ENCODE data around the gene ARID1B.

Gene ARID1B

DNA sequence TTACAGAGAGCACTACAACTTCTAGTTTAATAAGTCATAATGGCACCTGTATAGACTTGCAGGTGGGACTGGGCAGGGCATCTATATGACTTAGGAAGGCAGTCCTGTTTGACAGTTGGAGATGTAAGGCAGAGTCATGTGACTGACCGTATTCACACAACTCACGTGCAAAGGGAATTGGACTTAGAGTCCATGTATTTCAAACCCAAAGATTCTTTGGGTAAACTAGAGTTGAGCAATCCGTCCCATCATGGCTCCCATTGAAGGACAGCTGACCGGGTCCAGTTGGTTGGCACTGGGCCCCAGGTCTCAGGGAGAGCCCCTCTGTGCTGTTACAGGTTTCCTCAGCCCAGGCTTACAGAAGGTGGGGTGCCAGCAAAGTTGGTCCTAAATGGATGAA lies 121.9 kb downstream of the ARID1B start:
- H2AFZ ChIP-seq (ENCODE audit: low read length): no peak overlapping the region
- H3K4me2 ChIP-seq (ENCODE audit: low read depth, low read length): no peak overlapping the region
- no peaks in the 10 kb centered on the region for H3K9me2 ChIP-seq (replicated peaks; ENCODE audit: insufficient read depth, low read length)
- no peaks in the 10 kb centered on the region for H3F3A ChIP-seq (ENCODE audit: insufficient read depth, low read length)
- DNase-seq: no peak
- H3K9ac ChIP-seq (ENCODE audit: low read length): no peak overlapping the region
- no peaks in the 10 kb centered on the region for H4K20me1 ChIP-seq (ENCODE audit: insufficient read depth, low read length)
- no peaks in the 10 kb centered on the region for H3K27me3 ChIP-seq (replicated peaks; ENCODE audit: insufficient read depth, low read length)
- no peaks in the 10 kb centered on the region for H3K4me1 ChIP-seq (ENCODE audit: low read length)
- H3K36me3 ChIP-seq (replicated peaks; ENCODE audit: insufficient read depth, low read length): no peaks in the 10 kb centered on the region
- no peak overlapping the region for H3K27ac ChIP-seq (ENCODE audit: low read length)
- no peaks in the 10 kb centered on the region for H3K9me3 ChIP-seq (replicated peaks; ENCODE audit: insufficient read depth, low read length)
- no peak overlapping the region for H3K4me3 ChIP-seq (ENCODE audit: low read length)
- H3K79me2 ChIP-seq (ENCODE audit: low read length): peaks cover 51% of the 10 kb centered on the region
- TF ChIP-seq, protein P1, sequence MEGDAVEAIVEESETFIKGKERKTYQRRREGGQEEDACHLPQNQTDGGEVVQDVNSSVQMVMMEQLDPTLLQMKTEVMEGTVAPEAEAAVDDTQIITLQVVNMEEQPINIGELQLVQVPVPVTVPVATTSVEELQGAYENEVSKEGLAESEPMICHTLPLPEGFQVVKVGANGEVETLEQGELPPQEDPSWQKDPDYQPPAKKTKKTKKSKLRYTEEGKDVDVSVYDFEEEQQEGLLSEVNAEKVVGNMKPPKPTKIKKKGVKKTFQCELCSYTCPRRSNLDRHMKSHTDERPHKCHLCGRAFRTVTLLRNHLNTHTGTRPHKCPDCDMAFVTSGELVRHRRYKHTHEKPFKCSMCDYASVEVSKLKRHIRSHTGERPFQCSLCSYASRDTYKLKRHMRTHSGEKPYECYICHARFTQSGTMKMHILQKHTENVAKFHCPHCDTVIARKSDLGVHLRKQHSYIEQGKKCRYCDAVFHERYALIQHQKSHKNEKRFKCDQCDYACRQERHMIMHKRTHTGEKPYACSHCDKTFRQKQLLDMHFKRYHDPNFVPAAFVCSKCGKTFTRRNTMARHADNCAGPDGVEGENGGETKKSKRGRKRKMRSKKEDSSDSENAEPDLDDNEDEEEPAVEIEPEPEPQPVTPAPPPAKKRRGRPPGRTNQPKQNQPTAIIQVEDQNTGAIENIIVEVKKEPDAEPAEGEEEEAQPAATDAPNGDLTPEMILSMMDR (IDR thresholded peaks at IDR 0.05; ENCODE audit: low read length): no peak
- TF ChIP-seq EZH2 (optimal IDR thresholded peaks at IDR 0.05; ENCODE audit: low read depth, low read length) (no peak), EZH2phosphoT487 (IDR thresholded peaks at IDR 0.05; ENCODE audit: low read length) (no peak)

DNA sequence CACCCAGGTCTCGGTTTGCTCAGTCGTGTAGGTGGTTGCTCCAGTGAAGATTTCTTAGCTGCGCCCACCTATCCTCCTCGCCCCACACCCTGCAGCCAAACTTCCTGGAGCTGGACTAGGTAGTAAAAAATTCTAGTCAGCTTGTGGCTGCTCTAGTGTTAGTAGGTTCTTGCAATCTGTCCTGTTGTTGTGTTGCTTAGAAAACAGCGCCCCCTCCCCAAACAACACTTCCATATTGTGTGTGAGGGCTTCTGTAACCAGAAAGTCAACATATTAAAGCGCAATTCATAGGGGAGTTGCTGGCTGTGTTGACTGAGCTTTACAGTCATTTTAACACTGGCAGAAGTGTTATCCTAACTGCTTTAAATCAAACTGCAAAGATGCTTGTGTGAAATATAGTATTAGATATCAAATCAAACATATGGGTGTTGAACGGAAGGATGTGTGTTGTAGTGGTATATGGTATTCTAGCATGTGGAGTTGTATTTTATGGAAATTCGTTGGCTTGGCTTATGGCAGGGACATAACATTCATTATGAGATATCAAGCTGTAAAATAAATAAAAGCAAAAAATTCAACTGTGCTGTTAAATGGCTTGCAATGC lies 122.5 kb downstream of the ARID1B start:
- no peak overlapping the region for H3K9ac ChIP-seq (ENCODE audit: low read length)
- no peak for DNase-seq
- H3F3A ChIP-seq (ENCODE audit: insufficient read depth, low read length): no peaks in the 10 kb centered on the region
- H3K36me3 ChIP-seq (replicated peaks; ENCODE audit: insufficient read depth, low read length): no peaks in the 10 kb centered on the region
- no peak overlapping the region for H3K4me3 ChIP-seq (ENCODE audit: low read length)
- no peaks in the 10 kb centered on the region for H3K9me2 ChIP-seq (replicated peaks; ENCODE audit: insufficient read depth, low read length)
- H3K4me1 ChIP-seq (ENCODE audit: low read length): no peaks in the 10 kb centered on the region
- no peak overlapping the region for H3K4me2 ChIP-seq (ENCODE audit: low read depth, low read length)
- no peaks in the 10 kb centered on the region for H3K27me3 ChIP-seq (replicated peaks; ENCODE audit: insufficient read depth, low read length)
- no peak overlapping the region for H2AFZ ChIP-seq (ENCODE audit: low read length)
- no peak overlapping the region for H3K27ac ChIP-seq (ENCODE audit: low read length)
- no peaks in the 10 kb centered on the region for H4K20me1 ChIP-seq (ENCODE audit: insufficient read depth, low read length)
- H3K9me3 ChIP-seq (replicated peaks; ENCODE audit: insufficient read depth, low read length): no peaks in the 10 kb centered on the region
- TF ChIP-seq EZH2phosphoT487 (IDR thresholded peaks at IDR 0.05; ENCODE audit: low read length): no peak
- TF ChIP-seq EZH2 (optimal IDR thresholded peaks at IDR 0.05; ENCODE audit: low read depth, low read length): no peak
- TF ChIP-seq, protein P1 (IDR thresholded peaks at IDR 0.05; ENCODE audit: low read length): no peak
- H3K79me2 ChIP-seq (ENCODE audit: low read length): peaks cover 51% of the 10 kb centered on the region

DNA sequence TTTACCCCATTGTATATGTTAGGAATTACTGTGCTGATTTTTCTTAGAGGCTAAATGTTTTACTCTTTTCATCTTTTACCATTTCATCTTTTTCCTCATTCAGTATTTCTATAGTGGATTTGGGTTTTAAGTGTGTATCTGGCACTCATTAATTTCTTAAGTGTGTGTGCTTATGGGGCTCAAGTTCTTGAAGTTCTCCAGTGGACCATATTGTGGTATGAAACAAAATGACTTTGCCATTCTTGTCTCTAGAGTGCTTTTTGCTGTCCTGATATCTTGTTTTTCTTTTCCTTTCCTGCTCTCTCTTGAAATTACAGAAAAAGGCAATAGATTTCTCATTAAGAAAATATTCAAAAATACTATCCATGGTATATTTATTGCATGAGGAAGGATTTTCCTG lies 123.1 kb downstream of the ARID1B start:
- H2AFZ ChIP-seq (ENCODE audit: low read length): no peak overlapping the region

More for the DNA sequence above, 123.1 kb downstream of the ARID1B start:
- H3K4me3 ChIP-seq (ENCODE audit: low read length): no peak overlapping the region
- no peak overlapping the region for H3K4me2 ChIP-seq (ENCODE audit: low read depth, low read length)
- H3K79me2 ChIP-seq (ENCODE audit: low read length): peaks cover 49% of the 10 kb centered on the region
- no peak for DNase-seq
- TF ChIP-seq, protein P1 (IDR thresholded peaks at IDR 0.05; ENCODE audit: low read length): no peak
- TF ChIP-seq EZH2 (optimal IDR thresholded peaks at IDR 0.05; ENCODE audit: low read depth, low read length) (no peak), EZH2phosphoT487 (IDR thresholded peaks at IDR 0.05; ENCODE audit: low read length) (no peak)
- no peak overlapping the region for H3K27ac ChIP-seq (ENCODE audit: low read length)
- no peak overlapping the region for H3K9ac ChIP-seq (ENCODE audit: low read length)
- no peaks in the 10 kb centered on the region for H4K20me1 ChIP-seq (ENCODE audit: insufficient read depth, low read length)
- H3F3A ChIP-seq (ENCODE audit: insufficient read depth, low read length): no peaks in the 10 kb centered on the region
- no peaks in the 10 kb centered on the region for H3K27me3 ChIP-seq (replicated peaks; ENCODE audit: insufficient read depth, low read length)
- H3K36me3 ChIP-seq (replicated peaks; ENCODE audit: insufficient read depth, low read length): no peaks in the 10 kb centered on the region
- H3K9me2 ChIP-seq (replicated peaks; ENCODE audit: insufficient read depth, low read length): no peaks in the 10 kb centered on the region
- no peaks in the 10 kb centered on the region for H3K4me1 ChIP-seq (ENCODE audit: low read length)
- no peaks in the 10 kb centered on the region for H3K9me3 ChIP-seq (replicated peaks; ENCODE audit: insufficient read depth, low read length)

All from MM.1S (cell line).